ENCODE results near the gene NUAK1.
A peak's percentile ranks its signal among the peaks of the same experiment; 100 is the strongest.

NUAK1 gene

GRCh38 chr12:106141452-106141851 lies 2.7 kb upstream of the NUAK1 start:
- no peak for TF ChIP-seq CTCF (IDR thresholded peaks at IDR 0.05; ENCODE audit: low read depth, low read length)
- no peak overlapping the region for H3K4me3 ChIP-seq (ENCODE audit: low read depth, low read length)

- no peak overlapping the region for H3K4me3 ChIP-seq (ENCODE audit: low read depth, low read length)
- TF ChIP-seq CTCF (IDR thresholded peaks at IDR 0.05; ENCODE audit: low read depth, low read length), result no peak
These were observed 2.2 kb upstream of the NUAK1 start for GRCh38 chr12:106141003-106141402.

- no peak for TF ChIP-seq CTCF (IDR thresholded peaks at IDR 0.05; ENCODE audit: low read depth, low read length)
- peak overlapping the region; percentile 78 for H3K4me3 ChIP-seq (ENCODE audit: low read depth, low read length)
These were observed 1.7 kb upstream of the NUAK1 start for GRCh38 chr12:106140223-106140986.

- no peak for TF ChIP-seq CTCF (IDR thresholded peaks at IDR 0.05; ENCODE audit: low read depth, low read length)
- peak overlapping the region; percentile 78 for H3K4me3 ChIP-seq (ENCODE audit: low read depth, low read length)
These were observed 843 bp upstream of the NUAK1 start for GRCh38 chr12:106139422-106140171.

GRCh38 chr12:106138357-106138632 lies 459 bp downstream of the NUAK1 start:
- peak overlapping the region; percentile 78 for H3K4me3 ChIP-seq (ENCODE audit: low read depth, low read length)
- no peak for TF ChIP-seq CTCF (IDR thresholded peaks at IDR 0.05; ENCODE audit: low read depth, low read length)

- peak overlapping the region; percentile 78 for H3K4me3 ChIP-seq (ENCODE audit: low read depth, low read length)
- TF ChIP-seq CTCF (IDR thresholded peaks at IDR 0.05; ENCODE audit: low read depth, low read length), result no peak
These were observed 1.0 kb downstream of the NUAK1 start for GRCh38 chr12:106137530-106138356.

Measured in WI38 (cell line).